Breast epithelium (tissue), 3 donors: ENCODE data around the gene TSR3.

Source experiments
- POLR2A ChIP-seq: fragments of 450-650 bp; IDR thresholded peaks from one replicate; pipeline ENCODE4 v1.6.1; 2016; ENCODE audit warnings: antibody characterized with exemption, mild to moderate bottlenecking, moderate library complexity
- POLR2AphosphoS5 ChIP-seq, 3 donors: sonication (generic); formaldehyde crosslinking; IDR thresholded peaks; one replicate each; pipeline ENCODE4 v1.6.1; 2017; ENCODE audit warnings: antibody characterized with exemption in 3 of 3
- TF ChIP-seq, protein P1 (sequence below), 3 donors: fragments of 450-650 bp; IDR thresholded peaks; one replicate each; pipeline ENCODE4 v1.5.1; 2016 to 2017; ENCODE audit warnings: antibody characterized with exemption in 3 of 3, mild to moderate bottlenecking in 3 of 3, moderate library complexity in 3 of 3

GRCh38 chr16:1401061-1401757 lies 49.5 kb upstream of the TSR3 start:
- TF ChIP-seq, protein P1, sequence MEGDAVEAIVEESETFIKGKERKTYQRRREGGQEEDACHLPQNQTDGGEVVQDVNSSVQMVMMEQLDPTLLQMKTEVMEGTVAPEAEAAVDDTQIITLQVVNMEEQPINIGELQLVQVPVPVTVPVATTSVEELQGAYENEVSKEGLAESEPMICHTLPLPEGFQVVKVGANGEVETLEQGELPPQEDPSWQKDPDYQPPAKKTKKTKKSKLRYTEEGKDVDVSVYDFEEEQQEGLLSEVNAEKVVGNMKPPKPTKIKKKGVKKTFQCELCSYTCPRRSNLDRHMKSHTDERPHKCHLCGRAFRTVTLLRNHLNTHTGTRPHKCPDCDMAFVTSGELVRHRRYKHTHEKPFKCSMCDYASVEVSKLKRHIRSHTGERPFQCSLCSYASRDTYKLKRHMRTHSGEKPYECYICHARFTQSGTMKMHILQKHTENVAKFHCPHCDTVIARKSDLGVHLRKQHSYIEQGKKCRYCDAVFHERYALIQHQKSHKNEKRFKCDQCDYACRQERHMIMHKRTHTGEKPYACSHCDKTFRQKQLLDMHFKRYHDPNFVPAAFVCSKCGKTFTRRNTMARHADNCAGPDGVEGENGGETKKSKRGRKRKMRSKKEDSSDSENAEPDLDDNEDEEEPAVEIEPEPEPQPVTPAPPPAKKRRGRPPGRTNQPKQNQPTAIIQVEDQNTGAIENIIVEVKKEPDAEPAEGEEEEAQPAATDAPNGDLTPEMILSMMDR (IDR thresholded peaks at IDR 0.05): no peak
- no peak for TF ChIP-seq POLR2A
- no peak for TF ChIP-seq POLR2AphosphoS5 (IDR thresholded peaks at IDR 0.05)
